Activated CD4-positive, alpha-beta T cell treated with anti-CD3 and anti-CD28 coated beads, Interleukin-2, amount 10 ng/mL, durations not matched to agents 7 days and 5 days (primary cell): Measurements from ENCODE around the gene GNAI3. TPM values are rescaled to one million over a fixed set of nuclear protein-coding genes. Genes with fewer than 3 reads are reported as not detected.

Experiments used
- CTCF ChIA-PET: fragments of 350-600 bp; sonication (Branson Sonifier 250); formaldehyde crosslinking; loops from one replicate; lab custom pipeline; 2021; ENCODE audit warnings: antibody characterized with exemption; lab: Charles Lee
- POLR2A ChIA-PET: fragments of 350-600 bp; sonication (Branson Sonifier 250); formaldehyde crosslinking; loops from one replicate; lab custom pipeline; 2021; ENCODE audit warnings: antibody characterized with exemption; lab: Charles Lee
- DNase-seq: peaks from one replicate; pipeline ENCODE4 v3.0.0-alpha.2; 2020
- H3K27ac Mint-ChIP-seq: one replicate; pipeline ENCODE4 v1.8.0; 2021; ENCODE audit warnings: mild to moderate bottlenecking, moderate library complexity, mixed read lengths
- H3K27me3 Mint-ChIP-seq: one replicate; pipeline ENCODE4 v1.8.0; 2021; ENCODE audit warnings: mixed read lengths
- H3K36me3 Mint-ChIP-seq: one replicate; pipeline ENCODE4 v1.8.0; 2021; ENCODE audit warnings: low read depth, mixed read lengths
- H3K4me1 Mint-ChIP-seq: one replicate; pipeline ENCODE4 v1.8.0; 2021; ENCODE audit warnings: mixed read lengths
- H3K4me3 Mint-ChIP-seq: one replicate; pipeline ENCODE4 v1.8.0; 2021; ENCODE audit warnings: mild to moderate bottlenecking, moderate library complexity, mixed read lengths
- H3K9me3 Mint-ChIP-seq: one replicate; pipeline ENCODE4 v1.8.0; 2021; ENCODE audit warnings: mixed read lengths
- total RNA-seq, 2 experiments: library from RNA; stranded (reverse); gene quantifications; one replicate each; pipeline ENCODE4 v1.2.3, GENCODE V29; 2021

The GNAI3 gene
- total RNA-seq, 2 experiments from 2014 or later, result 8.8 to 9.7 TPM

- DNase-seq, result peak; percentile 51
- Mint-ChIP-seq H3K27me3 (peaks cover 5% of the 10 kb centered on the region), H3K4me3 (peak within 1 kb of the TSS; percentile 84), H3K36me3 (peaks cover 46% of the 10 kb centered on the region), H3K4me1 (peaks cover 58% of the 10 kb centered on the region), H3K9me3 (no peaks in the 10 kb centered on the region), H3K27ac (peak within 1 kb of the TSS; percentile 84)
- ChIA-PET POLR2A (no interaction called here), CTCF (interaction anchor here (0.6 to 46.6 kb wide), 4 partner anchors 10 to 226 kb away, joined by 3 to 1139 read pairs (median 572); partner anchors contain the start of genes AMIGO1, ATXN7L2, CYB561D1 and GPR61)
These were observed 39.0 kb upstream of the GNAI3 start, which contains the start of gene AMIGO1 for GRCh38 chr1:109509176-109510134. AMIGO1 (minus strand) TSS chr1:109509727; CDS start chr1:109508912, 815 bp downstream.

- Mint-ChIP-seq H3K4me3 (no peak overlapping the region), H3K4me1 (peaks cover 38% of the 10 kb centered on the region), H3K27me3 (peaks cover 7% of the 10 kb centered on the region), H3K9me3 (no peaks in the 10 kb centered on the region), H3K27ac (no peak overlapping the region), H3K36me3 (peaks cover 12% of the 10 kb centered on the region)
- POLR2A ChIA-PET, result no interaction called here
- CTCF ChIA-PET, result interaction anchor here (0.7 to 46.6 kb wide), 3 partner anchors 11 to 245 kb away, joined by 3 to 1139 read pairs (median 1139); partner anchors contain the start of genes AMIGO1, ATXN7L2, CYB561D1 and GPR61
- no peak for DNase-seq
These were observed 35.2 kb upstream of the GNAI3 start for GRCh38 chr1:109513110-109513710.

- Mint-ChIP-seq H3K27ac (no peak overlapping the region), H3K9me3 (no peaks in the 10 kb centered on the region), H3K36me3 (peaks cover 2% of the 10 kb centered on the region), H3K4me3 (no peak overlapping the region), H3K27me3 (peaks cover 7% of the 10 kb centered on the region), H3K4me1 (peaks cover 26% of the 10 kb centered on the region)
- CTCF ChIA-PET, result interaction anchor here (43.6 to 46.6 kb wide), 2 partner anchors 9 to 16 kb away, joined by 1139 read pairs; partner anchors contain the start of genes AMIGO1, ATXN7L2, CYB561D1 and GPR61
- POLR2A ChIA-PET, result no interaction called here
- DNase-seq, result no peak
These were observed 33.6 kb upstream of the GNAI3 start for GRCh38 chr1:109514846-109515245.

GRCh38 chr1:109516872-109517271 is 31.5 kb upstream of the GNAI3 start:
- no peak for DNase-seq
- no peak overlapping the region for H3K27ac Mint-ChIP-seq
- peaks cover 11% of the 10 kb centered on the region for H3K27me3 Mint-ChIP-seq
- no peak overlapping the region for H3K4me3 Mint-ChIP-seq
- H3K36me3 Mint-ChIP-seq, result no peaks in the 10 kb centered on the region
- ChIA-PET POLR2A (no interaction called here), CTCF (interaction anchor here (43.6 to 46.6 kb wide), 2 partner anchors 7 to 18 kb away, joined by 1139 read pairs; partner anchors contain the start of genes AMIGO1, ATXN7L2, CYB561D1 and GPR61)
- no peaks in the 10 kb centered on the region for H3K9me3 Mint-ChIP-seq
- H3K4me1 Mint-ChIP-seq, result peaks cover 6% of the 10 kb centered on the region

GRCh38 chr1:109517337-109517736 is 31.1 kb upstream of the GNAI3 start:
- Mint-ChIP-seq H3K4me1 (peaks cover 5% of the 10 kb centered on the region), H3K9me3 (no peaks in the 10 kb centered on the region), H3K4me3 (no peak overlapping the region), H3K27ac (no peak overlapping the region), H3K36me3 (no peaks in the 10 kb centered on the region), H3K27me3 (peaks cover 13% of the 10 kb centered on the region)
- ChIA-PET CTCF (interaction anchor here (1.6 to 46.6 kb wide), 3 partner anchors 7 to 122 kb away, joined by 5 to 1139 read pairs (median 1139); partner anchors contain the start of genes AMIGO1, ATXN7L2, CYB561D1 and GPR61), POLR2A (no interaction called here)
- DNase-seq, result no peak

GRCh38 chr1:109521002-109521951 is 27.1 kb upstream of the GNAI3 start:
- no peak for DNase-seq
- POLR2A ChIA-PET, result no interaction called here
- CTCF ChIA-PET, result interaction anchor here (1.3 to 46.6 kb wide), 4 partner anchors 3 to 22 kb away, joined by 3 to 1139 read pairs (median 571); partner anchors contain the start of genes AMIGO1, ATXN7L2, CYB561D1 and GPR61
- H3K9me3 Mint-ChIP-seq, result no peaks in the 10 kb centered on the region
- peaks cover 1% of the 10 kb centered on the region for H3K4me1 Mint-ChIP-seq
- no peak overlapping the region for H3K27ac Mint-ChIP-seq
- no peaks in the 10 kb centered on the region for H3K36me3 Mint-ChIP-seq
- peaks cover 19% of the 10 kb centered on the region for H3K27me3 Mint-ChIP-seq
- no peak overlapping the region for H3K4me3 Mint-ChIP-seq

- DNase-seq, result no peak
- Mint-ChIP-seq H3K9me3 (no peaks in the 10 kb centered on the region), H3K27me3 (peaks cover 21% of the 10 kb centered on the region), H3K27ac (no peak overlapping the region), H3K36me3 (no peaks in the 10 kb centered on the region), H3K4me1 (peaks cover 1% of the 10 kb centered on the region), H3K4me3 (no peak overlapping the region)
- CTCF ChIA-PET, result interaction anchor here (1.3 to 46.6 kb wide), 3 partner anchors 11 to 23 kb away, joined by 3 to 1139 read pairs (median 3); partner anchors contain the start of genes AMIGO1, ATXN7L2 and CYB561D1
- POLR2A ChIA-PET, result no interaction called here
These were observed 26.4 kb upstream of the GNAI3 start for GRCh38 chr1:109522026-109522425.

GRCh38 chr1:109523706-109524105 is 24.7 kb upstream of the GNAI3 start:
- POLR2A ChIA-PET, result no interaction called here
- Mint-ChIP-seq H3K4me3 (no peak overlapping the region), H3K36me3 (no peaks in the 10 kb centered on the region)

GRCh38 chr1:109527098-109527811 is 21.2 kb upstream of the GNAI3 start:
- Mint-ChIP-seq H3K4me3 (no peak overlapping the region), H3K27me3 (peaks cover 10% of the 10 kb centered on the region), H3K4me1 (peaks cover 32% of the 10 kb centered on the region), H3K27ac (no peak overlapping the region), H3K36me3 (no peaks in the 10 kb centered on the region), H3K9me3 (no peaks in the 10 kb centered on the region)
- DNase-seq, result no peak
- ChIA-PET POLR2A (no interaction called here), CTCF (interaction anchor here (0.7 to 46.6 kb wide), 3 partner anchors 19 to 489 kb away, joined by 4 to 1139 read pairs (median 7); partner anchors contain the start of genes AMIGO1, ATXN7L2 and CYB561D1)

More at GRCh38 chr1:109523706-109524105, 24.7 kb upstream of the GNAI3 start:
- Mint-ChIP-seq H3K4me1 (peaks cover 2% of the 10 kb centered on the region), H3K27ac (no peak overlapping the region), H3K27me3 (peaks cover 21% of the 10 kb centered on the region), H3K9me3 (no peaks in the 10 kb centered on the region)
- DNase-seq, result no peak
- CTCF ChIA-PET, result interaction anchor here (1.6 to 46.6 kb wide), 2 partner anchors 9 to 25 kb away, joined by 8 to 1139 read pairs; partner anchors contain the start of genes AMIGO1, ATXN7L2 and CYB561D1

- Mint-ChIP-seq H3K4me3 (no peak overlapping the region), H3K9me3 (no peaks in the 10 kb centered on the region), H3K27me3 (peaks cover 5% of the 10 kb centered on the region), H3K36me3 (no peaks in the 10 kb centered on the region), H3K4me1 (peaks cover 38% of the 10 kb centered on the region), H3K27ac (no peak overlapping the region)
- ChIA-PET POLR2A (no interaction called here), CTCF (interaction anchor here (0.9 to 46.6 kb wide), 5 partner anchors 9 to 103 kb away, joined by 3 to 1139 read pairs (median 4); partner anchors contain the start of genes AMIGO1, ATXN7L2 and CYB561D1)
- DNase-seq, result no peak
These were observed 20.3 kb upstream of the GNAI3 start for GRCh38 chr1:109527846-109528695.
